Upper lobe of left lung (tissue), 6 donors: Measurements from ENCODE around the gene CCDC192. TPM values are rescaled to one million over a fixed set of nuclear protein-coding genes. Genes with fewer than 3 reads are reported as not detected.

Experiments
- ATAC-seq, 2 donors: fragments of 200-7000 bp; cut with Tn5 transposase; one replicate each; pipeline ENCODE4 v1.9.1; 2022; ENCODE audit warnings: mild to moderate bottlenecking in 2 of 2, moderate library complexity in 2 of 2; ENCODE audit not compliant: low FRiP score in 2 of 2
- DNase-seq, 2 donors: peaks; one replicate each; pipeline ENCODE4 v3.0.0-alpha.2; 2019 to 2020
- H3K27ac ChIP-seq, 4 donors: fragments of 200-600 bp; sonication (generic); one replicate each; pipeline ENCODE4 v1.5.1; 2016 to 2019
- H3K27me3 ChIP-seq, 4 donors: fragments of 200-600 bp; sonication (generic); one replicate each; pipeline ENCODE4 v1.5.1; 2017 to 2019
- H3K36me3 ChIP-seq, 4 donors: fragments of 200-600 bp; sonication (generic); one replicate each; pipeline ENCODE4 v1.5.1; 2016 to 2019
- H3K4me1 ChIP-seq, 4 donors: fragments of 200-600 bp; sonication (generic); one replicate each; pipeline ENCODE4 v1.5.1; 2018 to 2019
- H3K4me3 ChIP-seq, 4 donors: fragments of 200-600 bp; sonication (generic); one replicate each; pipeline ENCODE4 v1.5.1; 2017 to 2019; ENCODE audit warnings: mild to moderate bottlenecking in 2 of 4, moderate library complexity in 1 of 4
- H3K9me3 ChIP-seq, 4 donors: fragments of 200-600 bp; sonication (generic); one replicate each; pipeline ENCODE4 v1.5.1; 2018 to 2019
- EP300 ChIP-seq, 4 donors: sonication (generic); formaldehyde crosslinking; IDR thresholded peaks; one replicate each; pipeline ENCODE4 v1.5.1; 2017; ENCODE audit warnings: antibody characterized with exemption in 4 of 4, control low read depth in 2 of 4
- POLR2A ChIP-seq, 4 donors: fragments of 450-650 bp; IDR thresholded peaks; one replicate each; pipeline ENCODE4 v1.5.1; 2016 to 2017; ENCODE audit warnings: antibody characterized with exemption in 4 of 4, mild to moderate bottlenecking in 2 of 4
- POLR2AphosphoS5 ChIP-seq, 2 donors: sonication (generic); formaldehyde crosslinking; IDR thresholded peaks; one replicate each; pipeline ENCODE4 v1.5.1; 2017; ENCODE audit warnings: antibody characterized with exemption in 2 of 2
- WGBS, 2 donors: methylation state at CpG; one replicate each; pipeline ENCODE4 v1.1.5; 2017 to 2018; 5-methylcytosine and 5-hydroxymethylcytosine counted together
- total RNA-seq, 6 donors: library from RNA; depleted of rRNA in 4 of 6; stranded (reverse); fragments of >200 nt in 4 of 6; gene quantifications; one replicate each; pipeline versions ENCODE4 v1.1.0 to v1.2.1, GENCODE V29; 2016 to 2021
- TF ChIP-seq, protein P1 (sequence below), 6 experiments: fragments of 450-650 bp in 4 of 6; fragments of 200-600 bp in 2 of 6; sonication (generic) in 2 of 6; IDR thresholded peaks; one replicate each; pipeline ENCODE4 v1.5.1; 2016 to 2019; ENCODE audit warnings: antibody characterized with exemption in 6 of 6
- donor health status: DM: no; HTN: no; CAD: no; lungs with moderate emphysema.
- donor health status: DM: no; HTN: yes; CAD: no; lungs with severe emphysema.

The CCDC192 gene
- total RNA-seq, 6 donors from 2014 or later: 0.76 TPM; not detected in 5

GRCh38 chr5:127762412-127762811 is 59.2 kb downstream of the CCDC192 start:
- TF ChIP-seq POLR2A (IDR thresholded peaks at IDR 0.05) (no peak), EP300 (IDR thresholded peaks at IDR 0.05) (no peak), POLR2AphosphoS5 (IDR thresholded peaks at IDR 0.05) (no peak)
- TF ChIP-seq, protein P1, sequence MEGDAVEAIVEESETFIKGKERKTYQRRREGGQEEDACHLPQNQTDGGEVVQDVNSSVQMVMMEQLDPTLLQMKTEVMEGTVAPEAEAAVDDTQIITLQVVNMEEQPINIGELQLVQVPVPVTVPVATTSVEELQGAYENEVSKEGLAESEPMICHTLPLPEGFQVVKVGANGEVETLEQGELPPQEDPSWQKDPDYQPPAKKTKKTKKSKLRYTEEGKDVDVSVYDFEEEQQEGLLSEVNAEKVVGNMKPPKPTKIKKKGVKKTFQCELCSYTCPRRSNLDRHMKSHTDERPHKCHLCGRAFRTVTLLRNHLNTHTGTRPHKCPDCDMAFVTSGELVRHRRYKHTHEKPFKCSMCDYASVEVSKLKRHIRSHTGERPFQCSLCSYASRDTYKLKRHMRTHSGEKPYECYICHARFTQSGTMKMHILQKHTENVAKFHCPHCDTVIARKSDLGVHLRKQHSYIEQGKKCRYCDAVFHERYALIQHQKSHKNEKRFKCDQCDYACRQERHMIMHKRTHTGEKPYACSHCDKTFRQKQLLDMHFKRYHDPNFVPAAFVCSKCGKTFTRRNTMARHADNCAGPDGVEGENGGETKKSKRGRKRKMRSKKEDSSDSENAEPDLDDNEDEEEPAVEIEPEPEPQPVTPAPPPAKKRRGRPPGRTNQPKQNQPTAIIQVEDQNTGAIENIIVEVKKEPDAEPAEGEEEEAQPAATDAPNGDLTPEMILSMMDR (IDR thresholded peaks at IDR 0.05): no peak
- Histone ChIP-seq H3K27ac (no peak overlapping the region), H3K9me3 (no peaks in the 10 kb centered on the region), H3K4me3 (no peak overlapping the region), H3K4me1 (peaks cover 0 to 2% (median 0%) of the 10 kb centered on the region in 4 donors), H3K36me3 (no peaks in the 10 kb centered on the region), H3K27me3 (no peaks in the 10 kb centered on the region)
- ATAC-seq: no peak
- no peak for DNase-seq
- 42 to 65% methylated on average over 3 of the region's 3 CpGs for WGBS, 2 donors

DNA sequence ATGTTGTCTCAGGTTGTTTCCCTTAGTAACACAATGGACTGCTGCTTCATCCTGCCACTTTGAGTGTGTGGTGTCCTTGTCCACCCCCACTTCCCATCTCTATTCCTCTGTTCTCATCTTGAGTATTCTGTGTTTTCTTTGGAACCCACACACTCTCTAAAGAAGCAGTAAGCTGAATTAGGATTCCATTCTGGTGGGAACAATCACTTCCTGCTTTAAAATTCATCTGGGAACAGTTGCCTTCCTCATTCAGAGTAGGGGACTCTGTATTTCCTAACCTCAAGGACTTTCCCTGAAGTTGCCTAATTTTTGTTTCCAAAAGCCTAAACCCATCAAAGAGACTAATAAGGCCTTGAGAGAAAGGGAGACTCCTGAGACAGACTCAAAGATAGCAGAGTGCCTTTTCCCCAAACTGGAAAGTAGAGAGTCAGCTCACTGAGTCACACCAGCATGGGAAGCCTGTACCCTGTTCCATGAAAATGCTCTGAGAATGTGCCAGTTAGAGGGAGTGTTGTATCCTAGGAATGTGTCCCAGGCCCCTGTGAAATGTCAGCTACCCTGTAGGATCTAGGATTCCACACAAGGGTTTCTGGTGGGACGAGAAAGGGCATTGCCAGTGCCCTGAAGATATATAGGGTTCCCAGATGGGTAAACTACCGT is 63.6 kb downstream of the CCDC192 start:
- Histone ChIP-seq H3K27ac (no peak overlapping the region), H3K9me3 (no peaks in the 10 kb centered on the region), H3K27me3 (no peaks in the 10 kb centered on the region), H3K4me1 (peaks cover 0 to 2% (median 0%) of the 10 kb centered on the region in 4 donors), H3K4me3 (no peak overlapping the region), H3K36me3 (no peaks in the 10 kb centered on the region)
- DNase-seq: no peak
- 91 to 92% methylated on average over 2 of the region's 2 CpGs for WGBS, 2 donors
- no peak for ATAC-seq
- no peak for TF ChIP-seq EP300 (IDR thresholded peaks at IDR 0.05)
- TF ChIP-seq POLR2A (IDR thresholded peaks at IDR 0.05): no peak
- no peak for TF ChIP-seq POLR2AphosphoS5 (IDR thresholded peaks at IDR 0.05)
- TF ChIP-seq, protein P1 (IDR thresholded peaks at IDR 0.05): no peak

DNA sequence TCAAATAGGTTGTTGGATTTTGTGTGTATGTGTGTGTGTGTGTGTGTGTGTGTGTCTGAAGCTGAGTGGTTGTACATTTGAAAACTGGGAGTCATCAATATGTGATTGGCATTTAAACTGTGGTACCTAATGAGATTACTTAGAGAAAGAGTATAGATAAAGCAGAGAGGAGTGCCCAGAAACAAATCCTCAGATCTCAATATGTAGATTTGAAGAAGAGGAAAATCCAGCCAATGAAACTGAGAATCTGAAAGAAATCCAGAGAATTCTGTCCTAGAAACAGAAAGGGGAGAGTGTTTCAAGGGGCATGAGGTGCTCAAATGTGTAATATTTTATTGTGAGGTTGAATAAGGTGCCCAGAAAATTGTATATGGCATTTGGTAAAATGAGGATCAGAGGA is 66.2 kb downstream of the CCDC192 start:
- Histone ChIP-seq H3K27me3 (no peaks in the 10 kb centered on the region), H3K36me3 (no peaks in the 10 kb centered on the region), H3K27ac (no peak overlapping the region), H3K9me3 (no peaks in the 10 kb centered on the region), H3K4me1 (no peaks in the 10 kb centered on the region), H3K4me3 (no peak overlapping the region)
- DNase-seq: no peak
- ATAC-seq: no peak
- TF ChIP-seq, protein P1 (IDR thresholded peaks at IDR 0.05): no peak
- no peak for TF ChIP-seq POLR2A (IDR thresholded peaks at IDR 0.05)
- no peak for TF ChIP-seq POLR2AphosphoS5 (IDR thresholded peaks at IDR 0.05)
- TF ChIP-seq EP300 (IDR thresholded peaks at IDR 0.05): no peak

GRCh38 chr5:127770272-127770671 is 67.1 kb downstream of the CCDC192 start:
- no peak overlapping the region for H3K4me3 ChIP-seq
- no peak for DNase-seq

More at GRCh38 chr5:127770272-127770671, 67.1 kb downstream of the CCDC192 start:
- H3K9me3 ChIP-seq: no peaks in the 10 kb centered on the region
- TF ChIP-seq EP300 (IDR thresholded peaks at IDR 0.05): no peak
- TF ChIP-seq POLR2AphosphoS5 (IDR thresholded peaks at IDR 0.05): no peak
- no peak for TF ChIP-seq POLR2A (IDR thresholded peaks at IDR 0.05)
- TF ChIP-seq, protein P1 (IDR thresholded peaks at IDR 0.05): no peak
- H3K27me3 ChIP-seq: no peaks in the 10 kb centered on the region
- ATAC-seq: no peak
- no peaks in the 10 kb centered on the region for H3K4me1 ChIP-seq
- no peaks in the 10 kb centered on the region for H3K36me3 ChIP-seq
- no peak overlapping the region for H3K27ac ChIP-seq
